ENCODE results near the gene LBHD2. TPM values are rescaled to one million over a fixed set of nuclear protein-coding genes. Genes with fewer than 3 reads are reported as not detected.

LBHD2 gene
- total RNA-seq, 1 donor from 2014 or later = not detected

GRCh38 chr14:103137689-103138300 is 53.8 kb downstream of the LBHD2 start:
- intact Hi-C loops (cut with DNase I) = no loop called here
- no peak for DNase-seq (ENCODE audit: low spot score)

- intact Hi-C loops (cut with DNase I) = no loop called here
- DNase-seq (ENCODE audit: low spot score) = no peak
Observed at GRCh38 chr14:103138301-103139131, 54.5 kb downstream of the LBHD2 start.

- intact Hi-C loops (cut with DNase I) = no loop called here
- DNase-seq (ENCODE audit: low spot score) = no peak
Observed at GRCh38 chr14:103139132-103140025, 55.4 kb downstream of the LBHD2 start.

Other genes starting within 250 kb of the LBHD2 start
- not detected for gene AMN, start 161.5 kb upstream of the LBHD2 start, total RNA-seq
- gene CDC42BPB, start 26.7 kb upstream of the LBHD2 start, total RNA-seq = 81.8 TPM
- gene EXOC3L4, start 10.5 kb downstream of the LBHD2 start, total RNA-seq = 0.46 TPM
- gene TNFAIP2, start 39.3 kb downstream of the LBHD2 start, total RNA-seq = 31.3 TPM